Body of pancreas (tissue), 4 donors: ENCODE data around the gene GABRP.

ENCODE experiments used
- CTCF ChIP-seq, 7 experiments: fragments of 450-650 bp in 4 of 7; fragments of 200-600 bp in 3 of 7; sonication (generic) in 3 of 7; IDR thresholded peaks; one replicate each; pipeline ENCODE4 v1.5.1; 2016 to 2019; ENCODE audit warnings: antibody characterized with exemption in 7 of 7
- POLR2A ChIP-seq, 3 donors: fragments of 450-650 bp; IDR thresholded peaks; one replicate each; pipeline ENCODE4 v1.6.1; 2016; ENCODE audit warnings: antibody characterized with exemption in 3 of 3, mild to moderate bottlenecking in 2 of 3

GRCh38 chr5:170751631-170752030 is 31.9 kb upstream of the GABRP start:
- TF ChIP-seq CTCF (IDR thresholded peaks at IDR 0.05) (no peak), POLR2A (IDR thresholded peaks at IDR 0.05) (no peak)
